MCF 10A (cell line): ENCODE measurements around the gene TMEM271. TPM values are rescaled to one million over a fixed set of nuclear protein-coding genes. Genes with fewer than 3 reads are reported as not detected.

Experiments
- BruUV-seq: library from RNA; stranded (reverse); fragments of 400-500 nt; replicated peaks from 2 replicates; lab custom pipeline; 2021; lab: Mats Ljungman, UMichigan
- CTCF ChIA-PET: fragments of 300-600 bp; sonication (Branson Sonifier 250); formaldehyde crosslinking; extraction: SDS; loops from one replicate; lab custom pipeline; 2021; ENCODE audit warnings: antibody characterized with exemption, inconsistent platforms; lab: Yijun Ruan, JAX
- POLR2A ChIA-PET: fragments of 300-600, 350-650 bp; sonication (Branson Sonifier 250); formaldehyde crosslinking; extraction: SDS; loops from one replicate; lab custom pipeline; 2020; ENCODE audit warnings: antibody characterized with exemption, inconsistent platforms; lab: Yijun Ruan, JAX
- DNase-seq: peaks from one replicate; pipeline ENCODE4 v3.0.0-alpha.2; 2018; ENCODE audit not compliant: unreplicated experiment
- H3K27ac Mint-ChIP-seq: one replicate; pipeline ENCODE4 v1.8.0; 2022; ENCODE audit warnings: mild to moderate bottlenecking, low read depth, mixed read lengths; ENCODE audit not compliant: unreplicated experiment
- H3K27me3 Mint-ChIP-seq: one replicate; pipeline ENCODE4 v1.8.0; 2022; ENCODE audit warnings: mixed read lengths; ENCODE audit not compliant: insufficient read depth, unreplicated experiment
- H3K36me3 Mint-ChIP-seq: one replicate; pipeline ENCODE4 v1.8.0; 2022; ENCODE audit warnings: mild to moderate bottlenecking, moderate library complexity, mixed read lengths; ENCODE audit not compliant: insufficient read depth, unreplicated experiment
- H3K4me1 Mint-ChIP-seq: one replicate; pipeline ENCODE4 v1.8.0; 2022; ENCODE audit warnings: mixed read lengths; ENCODE audit not compliant: insufficient read depth, unreplicated experiment
- H3K4me3 Mint-ChIP-seq: one replicate; pipeline ENCODE4 v1.8.0; 2022; ENCODE audit warnings: mild to moderate bottlenecking, moderate library complexity, mixed read lengths; ENCODE audit not compliant: unreplicated experiment
- H3K9me3 Mint-ChIP-seq: one replicate; pipeline ENCODE4 v1.8.0; 2022; ENCODE audit warnings: mixed read lengths; ENCODE audit not compliant: unreplicated experiment
- intact Hi-C: fragments of 100-400 bp; cut with micrococcal nuclease; formaldehyde crosslinking; loops from 2 replicates; pipeline ENCODE4 v1.14.1; 2022
- total RNA-seq: library from RNA; stranded (reverse); gene quantifications from 2 replicates; pipeline ENCODE4 v1.2.3, GENCODE V29; 2022
- TF ChIP-seq, protein P1 (sequence below): fragments of 200-600 bp; IDR thresholded peaks from one replicate; pipeline ENCODE4 v1.8.0; 2022; ENCODE audit warnings: antibody characterized with exemption, mild to moderate bottlenecking; ENCODE audit not compliant: unreplicated experiment

Gene TMEM271
- total RNA-seq, 1 experiment from 2014 or later: not detected

- POLR2A ChIA-PET: interaction anchor here (0.6 kb wide), 1 partner anchor 280 kb away, joined by 3 read pairs; no protein-coding TSS in a partner anchor
- Mint-ChIP-seq H3K9me3 (no peaks in the 10 kb centered on the region), H3K4me3 (no peak overlapping the region), H3K4me1 (no peaks in the 10 kb centered on the region), H3K36me3 (peaks cover 32% of the 10 kb centered on the region), H3K27ac (no peak overlapping the region), H3K27me3 (no peaks in the 10 kb centered on the region)
- intact Hi-C loops: no loop called here
- DNase-seq: no peak
- no TSS peak for BruUV-seq
- CTCF ChIA-PET: no interaction called here
- TF ChIP-seq, protein P1, sequence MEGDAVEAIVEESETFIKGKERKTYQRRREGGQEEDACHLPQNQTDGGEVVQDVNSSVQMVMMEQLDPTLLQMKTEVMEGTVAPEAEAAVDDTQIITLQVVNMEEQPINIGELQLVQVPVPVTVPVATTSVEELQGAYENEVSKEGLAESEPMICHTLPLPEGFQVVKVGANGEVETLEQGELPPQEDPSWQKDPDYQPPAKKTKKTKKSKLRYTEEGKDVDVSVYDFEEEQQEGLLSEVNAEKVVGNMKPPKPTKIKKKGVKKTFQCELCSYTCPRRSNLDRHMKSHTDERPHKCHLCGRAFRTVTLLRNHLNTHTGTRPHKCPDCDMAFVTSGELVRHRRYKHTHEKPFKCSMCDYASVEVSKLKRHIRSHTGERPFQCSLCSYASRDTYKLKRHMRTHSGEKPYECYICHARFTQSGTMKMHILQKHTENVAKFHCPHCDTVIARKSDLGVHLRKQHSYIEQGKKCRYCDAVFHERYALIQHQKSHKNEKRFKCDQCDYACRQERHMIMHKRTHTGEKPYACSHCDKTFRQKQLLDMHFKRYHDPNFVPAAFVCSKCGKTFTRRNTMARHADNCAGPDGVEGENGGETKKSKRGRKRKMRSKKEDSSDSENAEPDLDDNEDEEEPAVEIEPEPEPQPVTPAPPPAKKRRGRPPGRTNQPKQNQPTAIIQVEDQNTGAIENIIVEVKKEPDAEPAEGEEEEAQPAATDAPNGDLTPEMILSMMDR: no peak
These were observed 40.7 kb downstream of the TMEM271 start for GRCh38 chr4:535181-535923.

- Mint-ChIP-seq H3K36me3 (peaks cover 39% of the 10 kb centered on the region), H3K4me1 (no peaks in the 10 kb centered on the region), H3K4me3 (no peak overlapping the region), H3K27me3 (no peaks in the 10 kb centered on the region), H3K9me3 (no peaks in the 10 kb centered on the region), H3K27ac (no peak overlapping the region)
- BruUV-seq: no TSS peak
- TF ChIP-seq, protein P1: no peak
- DNase-seq: no peak
- CTCF ChIA-PET: no interaction called here
- intact Hi-C loops: no loop called here
- POLR2A ChIA-PET: no interaction called here
These were observed 41.4 kb downstream of the TMEM271 start for GRCh38 chr4:534576-535151.

- intact Hi-C loops: no loop called here
- no peaks in the 10 kb centered on the region for H3K9me3 Mint-ChIP-seq
- no peaks in the 10 kb centered on the region for H3K4me1 Mint-ChIP-seq
- H3K4me3 Mint-ChIP-seq: no peak overlapping the region
- TF ChIP-seq, protein P1: no peak
- H3K36me3 Mint-ChIP-seq: peaks cover 40% of the 10 kb centered on the region
- POLR2A ChIA-PET: no interaction called here
- DNase-seq: no peak
- no peak overlapping the region for H3K27ac Mint-ChIP-seq
- H3K27me3 Mint-ChIP-seq: no peaks in the 10 kb centered on the region
- CTCF ChIA-PET: no interaction called here
- BruUV-seq: no TSS peak
These were observed 42.0 kb downstream of the TMEM271 start for GRCh38 chr4:534101-534575.

GRCh38 chr4:533318-534100 is 42.6 kb downstream of the TMEM271 start:
- TF ChIP-seq, protein P1: no peak
- Mint-ChIP-seq H3K27me3 (no peaks in the 10 kb centered on the region), H3K27ac (no peak overlapping the region), H3K4me1 (no peaks in the 10 kb centered on the region), H3K4me3 (no peak overlapping the region), H3K9me3 (no peaks in the 10 kb centered on the region), H3K36me3 (peaks cover 46% of the 10 kb centered on the region)
- BruUV-seq: no TSS peak
- intact Hi-C loops: no loop called here
- ChIA-PET CTCF (interaction anchor here (0.7 kb wide), 1 partner anchor 77 kb away, joined by 3 read pairs; no protein-coding TSS in a partner anchor), POLR2A (no interaction called here)
- no peak for DNase-seq
